Keratinocyte (primary cell): Measurements from ENCODE around the gene PPA2.

ENCODE experiments used
- EZH2 ChIP-seq: IDR thresholded peaks from one replicate; pipeline ENCODE4 v1.6.1; 2012; ENCODE audit warnings: inconsistent platforms, mild to moderate bottlenecking, low read length, moderate library complexity
- TF ChIP-seq, protein P1 (sequence below), 3 experiments: IDR thresholded peaks in 1 of 3; conservative IDR thresholded peaks in 1 of 3; optimal IDR thresholded peaks in 1 of 3; 2 replicates in 2 of 3; 3 replicates in 1 of 3; pipeline versions ENCODE3 to v1.5.1; 2011; ENCODE audit warnings: low read length in 3 of 3, mild to moderate bottlenecking in 3 of 3, moderate library complexity in 2 of 3, control low read depth in 1 of 3, inconsistent platforms in 1 of 3; ENCODE audit not compliant: insufficient read depth in 2 of 3; ENCODE audit errors: extremely low read depth in 1 of 3

DNA sequence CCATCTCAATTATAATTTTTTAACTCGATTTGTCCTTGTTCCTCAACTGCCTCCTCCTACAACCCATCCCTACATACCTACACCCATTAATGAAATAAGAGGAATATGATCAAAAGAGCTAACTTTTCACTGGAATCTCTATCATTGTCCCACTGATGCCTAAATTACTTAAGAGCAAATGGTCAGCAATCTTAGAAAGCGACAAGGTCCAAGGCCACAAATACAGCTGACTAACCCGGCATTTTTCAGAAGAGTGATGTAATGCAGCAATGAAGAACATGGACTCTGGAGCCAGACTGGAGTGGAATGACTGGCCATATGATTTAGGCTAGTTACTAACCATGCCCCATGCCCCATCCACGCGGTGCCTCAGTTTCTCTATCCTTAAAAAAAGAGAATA is 56.2 kb downstream of the PPA2 start:
- TF ChIP-seq, protein P1, sequence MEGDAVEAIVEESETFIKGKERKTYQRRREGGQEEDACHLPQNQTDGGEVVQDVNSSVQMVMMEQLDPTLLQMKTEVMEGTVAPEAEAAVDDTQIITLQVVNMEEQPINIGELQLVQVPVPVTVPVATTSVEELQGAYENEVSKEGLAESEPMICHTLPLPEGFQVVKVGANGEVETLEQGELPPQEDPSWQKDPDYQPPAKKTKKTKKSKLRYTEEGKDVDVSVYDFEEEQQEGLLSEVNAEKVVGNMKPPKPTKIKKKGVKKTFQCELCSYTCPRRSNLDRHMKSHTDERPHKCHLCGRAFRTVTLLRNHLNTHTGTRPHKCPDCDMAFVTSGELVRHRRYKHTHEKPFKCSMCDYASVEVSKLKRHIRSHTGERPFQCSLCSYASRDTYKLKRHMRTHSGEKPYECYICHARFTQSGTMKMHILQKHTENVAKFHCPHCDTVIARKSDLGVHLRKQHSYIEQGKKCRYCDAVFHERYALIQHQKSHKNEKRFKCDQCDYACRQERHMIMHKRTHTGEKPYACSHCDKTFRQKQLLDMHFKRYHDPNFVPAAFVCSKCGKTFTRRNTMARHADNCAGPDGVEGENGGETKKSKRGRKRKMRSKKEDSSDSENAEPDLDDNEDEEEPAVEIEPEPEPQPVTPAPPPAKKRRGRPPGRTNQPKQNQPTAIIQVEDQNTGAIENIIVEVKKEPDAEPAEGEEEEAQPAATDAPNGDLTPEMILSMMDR (optimal IDR thresholded peaks at IDR 0.05 in 1 of 3, IDR thresholded peaks at IDR 0.05 in 1 of 3, conservative IDR thresholded peaks at IDR 0.05 in 1 of 3; ENCODE audit: extremely low read depth in 1 of 3, insufficient read depth in 2 of 3, low read length in 3 of 3): no peak
- no peak for TF ChIP-seq EZH2
